IMR-90 (cell line): ENCODE results near the gene INSM1. TPM values are rescaled to one million over a fixed set of nuclear protein-coding genes. Genes with fewer than 3 reads are reported as not detected.

Experiments used
- ATAC-seq: fragments of 200-7000 bp; cut with Tn5 transposase; 2 replicates; pipeline ENCODE4 v1.9.1; 2020; ENCODE audit warnings: low read depth, mild to moderate bottlenecking, moderate library complexity
- BruUV-seq: library from RNA; stranded (reverse); fragments of 400-500 nt; replicated peaks from 2 replicates; lab custom pipeline; 2021; lab: Mats Ljungman, UMichigan
- CTCF ChIA-PET: fragments of 300-600 bp; formaldehyde crosslinking; extraction: SDS; loops from one replicate; lab custom pipeline; 2021; ENCODE audit warnings: antibody characterized with exemption; lab: Yijun Ruan, JAX
- POLR2A ChIA-PET: fragments of 300-600 bp; sonication (Branson Sonifier 250); formaldehyde crosslinking; loops from one replicate; lab custom pipeline; 2022; ENCODE audit warnings: antibody characterized with exemption; ENCODE audit not compliant: unreplicated experiment; lab: Charles Lee
- DNase-seq: peaks from one replicate; pipeline ENCODE4 v3.0.0; 2013
- H2AFZ ChIP-seq: replicated peaks from 2 replicates; pipeline ENCODE3; 2013; ENCODE audit warnings: low read length, mild to moderate bottlenecking; ENCODE audit not compliant: poor library complexity
- H2AK5ac ChIP-seq: 2 replicates; pipeline ENCODE4 v1.6.1; 2013; ENCODE audit warnings: low read depth, low read length, inconsistent platforms
- H2AK9ac ChIP-seq: replicated peaks from 2 replicates; pipeline ENCODE3; 2013; ENCODE audit warnings: mild to moderate bottlenecking, low read depth, low read length, moderate library complexity; ENCODE audit not compliant: poor library complexity
- H2BK120ac ChIP-seq: 2 replicates; pipeline ENCODE4 v1.6.1; 2013; ENCODE audit warnings: low read depth, low read length, inconsistent platforms
- H2BK15ac ChIP-seq: 3 replicates; pipeline ENCODE4 v1.6.1; 2013; ENCODE audit warnings: low read depth, low read length, inconsistent platforms
- H2BK20ac ChIP-seq: 2 replicates; pipeline ENCODE4 v1.6.1; 2013; ENCODE audit warnings: low read depth, mild to moderate bottlenecking, inconsistent platforms, low read length, moderate library complexity
- H2BK5ac ChIP-seq: 2 replicates; pipeline ENCODE4 v1.6.1; 2013; ENCODE audit warnings: mild to moderate bottlenecking, low read depth, low read length, inconsistent platforms; ENCODE audit not compliant: poor library complexity, severe bottlenecking
- H3K14ac ChIP-seq: replicated peaks from 2 replicates; pipeline ENCODE4 v1.6.1; 2013; ENCODE audit warnings: low read depth, low read length, inconsistent platforms
- H3K18ac ChIP-seq: 2 replicates; pipeline ENCODE4 v1.6.1; 2013; ENCODE audit warnings: low read depth, low read length, control low read depth
- H3K23ac ChIP-seq: 2 replicates; pipeline ENCODE4 v1.6.1; 2013; ENCODE audit warnings: low read depth, low read length, inconsistent platforms
- H3K27ac ChIP-seq: 2 replicates; pipeline ENCODE4 v1.5.1; 2013; ENCODE audit warnings: mild to moderate bottlenecking, control low read depth, low read length; ENCODE audit not compliant: insufficient read depth
- H3K27me3 ChIP-seq: 2 replicates; pipeline ENCODE4 v1.6.1; 2013; ENCODE audit warnings: low read length; ENCODE audit not compliant: control insufficient read depth, insufficient read depth
- H3K36me3 ChIP-seq: 2 replicates; pipeline ENCODE4 v1.6.1; 2013; ENCODE audit warnings: low read length, mixed read lengths; ENCODE audit not compliant: control insufficient read depth, insufficient read depth
- H3K4ac ChIP-seq: 2 replicates; pipeline ENCODE4 v1.6.1; 2013; ENCODE audit warnings: low read depth, low read length, inconsistent platforms
- H3K4me1 ChIP-seq: 2 replicates; pipeline ENCODE4 v1.6.1; 2013; ENCODE audit warnings: low read length, mixed read lengths; ENCODE audit not compliant: control insufficient read depth, insufficient read depth
- H3K4me2 ChIP-seq: 2 replicates; pipeline ENCODE4 v1.6.1; 2013; ENCODE audit warnings: low read depth, mild to moderate bottlenecking, control low read depth, low read length, moderate library complexity
- H3K4me3 ChIP-seq: 2 replicates; pipeline ENCODE4 v1.5.1; 2013; ENCODE audit warnings: low read depth, mild to moderate bottlenecking, control low read depth, low read length, moderate library complexity; ENCODE audit not compliant: insufficient read depth
- H3K56ac ChIP-seq: 2 replicates; pipeline ENCODE4 v1.6.1; 2013; ENCODE audit warnings: low read length, inconsistent platforms; ENCODE audit not compliant: insufficient read depth; ENCODE audit errors: extremely low read depth
- H3K79me1 ChIP-seq, 2 experiments: 2 replicates each; pipeline ENCODE4 v1.6.1; 2013; ENCODE audit warnings: low read length in 2 of 2, inconsistent platforms in 1 of 2, low read depth in 1 of 2
- H3K9ac ChIP-seq: 2 replicates; pipeline ENCODE4 v1.6.1; 2013; ENCODE audit warnings: low read depth, low read length, control low read depth
- H3K9me1 ChIP-seq: 2 replicates; pipeline ENCODE4 v1.6.1; 2013; ENCODE audit warnings: low read length, inconsistent platforms; ENCODE audit not compliant: insufficient read depth
- H3K9me3 ChIP-seq: 2 replicates; pipeline ENCODE4 v1.6.1; 2013; ENCODE audit warnings: low read length; ENCODE audit not compliant: control insufficient read depth, insufficient read depth
- H4K20me1 ChIP-seq: 2 replicates; pipeline ENCODE4 v1.6.1; 2013; ENCODE audit warnings: low read length, inconsistent platforms; ENCODE audit not compliant: insufficient read depth
- H4K5ac ChIP-seq: 2 replicates; pipeline ENCODE4 v1.6.1; 2013; ENCODE audit warnings: mild to moderate bottlenecking, low read depth, low read length, control low read depth
- H4K8ac ChIP-seq, 2 experiments: 2 replicates each; pipeline ENCODE4 v1.6.1; 2013; ENCODE audit warnings: low read depth in 2 of 2, low read length in 2 of 2, control low read depth in 1 of 2, inconsistent platforms in 1 of 2
- H4K91ac ChIP-seq: 2 replicates; pipeline ENCODE4 v1.6.1; 2013; ENCODE audit warnings: low read depth, low read length, inconsistent platforms; ENCODE audit not compliant: insufficient read depth
- BHLHE40 ChIP-seq: fragments of 150-350 bp; IDR thresholded peaks from 2 replicates; pipeline ENCODE4 v1.6.1; 2016; ENCODE audit warnings: mild to moderate bottlenecking, low read depth, low read length
- CEBPB ChIP-seq: IDR thresholded peaks from 2 replicates; pipeline ENCODE4 v1.6.1; 2012; ENCODE audit warnings: low read depth, low read length, improper control_type of control experiment
- FOS ChIP-seq: fragments of 150-350 bp; IDR thresholded peaks from 2 replicates; pipeline ENCODE4 v1.6.1; 2016; ENCODE audit warnings: low read depth, low read length
- MAFK ChIP-seq: IDR thresholded peaks from 2 replicates; pipeline ENCODE4 v1.6.1; 2012; ENCODE audit warnings: low read depth, low read length, improper control_type of control experiment
- NFE2L2 ChIP-seq: fragments of 150-350 bp; IDR thresholded peaks from 2 replicates; pipeline ENCODE4 v1.6.1; 2016; ENCODE audit warnings: low read depth, mild to moderate bottlenecking, low read length
- POLR2A ChIP-seq: IDR thresholded peaks from 2 replicates; pipeline ENCODE4 v1.6.1; 2012; ENCODE audit warnings: mild to moderate bottlenecking, low read depth, low read length
- RFX5 ChIP-seq: IDR thresholded peaks from 2 replicates; pipeline ENCODE4 v1.8.0; 2012; ENCODE audit warnings: low read depth, mild to moderate bottlenecking, low read length, moderate library complexity
- SMC3 ChIP-seq: fragments of 150-350 bp; IDR thresholded peaks from 2 replicates; pipeline ENCODE4 v1.6.1; 2016; ENCODE audit warnings: low read depth, mild to moderate bottlenecking, antibody characterized with exemption, low read length, moderate library complexity
- WGBS, 2 experiments: methylation state at CpG; one replicate each; pipeline versions ENCODE4 v1.1.5 to v1.1.7; 2013; ENCODE audit warnings: missing lambda C conversion rate in 2 of 2; ENCODE audit not compliant: insufficient read length in 1 of 2; ENCODE audit errors: extremely low coverage in 2 of 2; 5-methylcytosine and 5-hydroxymethylcytosine counted together
- dilution Hi-C: fragments of 300-500 bp; cut with HindIII; formaldehyde crosslinking; loops from one replicate; pipeline ENCODE4 v1.14.3; 2018; ENCODE audit warnings: low sequenced_read_pairs; ENCODE audit not compliant: unreplicated experiment
- in situ Hi-C: fragments of 300-500 bp; cut with MboI; formaldehyde crosslinking; loops from 3 replicates; pipeline ENCODE4 v1.14.3; 2019; ENCODE audit warnings: low sequenced_read_pairs, inconsistent platforms, mixed read lengths
- intact Hi-C: fragments of 100-400 bp; cut with micrococcal nuclease; formaldehyde crosslinking; loops from 2 replicates; pipeline ENCODE4 v1.10.0; 2022
- polyA plus RNA-seq, 3 experiments: library from polyadenylated mRNA; depleted of rRNA; stranded (reverse); fragments of >200 nt; gene quantifications; 2 replicates each; pipeline ENCODE4 v1.2.3, GENCODE V29; 2012; ENCODE audit warnings: low replicate concordance in 1 of 3
- total RNA-seq: library from RNA; depleted of rRNA; stranded (reverse); fragments of >200 nt; gene quantifications from 2 replicates; pipeline ENCODE4 v1.2.3, GENCODE V29; 2012
- TF ChIP-seq, protein P1 (sequence below): conservative IDR thresholded peaks from 2 replicates; pipeline ENCODE4 v1.5.1; 2012; ENCODE audit warnings: mild to moderate bottlenecking, low read depth, low read length, improper control_type of control experiment
- TF ChIP-seq, protein P2 (sequence below): fragments of 150-350 bp; IDR thresholded peaks from 2 replicates; pipeline ENCODE4 v1.6.1; 2016; ENCODE audit warnings: low read depth, mild to moderate bottlenecking, low read length, moderate library complexity, borderline replicate concordance
- TF ChIP-seq, protein P3 (sequence below): fragments of 150-350 bp; IDR thresholded peaks from 2 replicates; pipeline ENCODE4 v1.6.1; 2017; ENCODE audit warnings: mild to moderate bottlenecking, antibody characterized with exemption, low read length, low read depth

INSM1 gene
- total and polyA plus RNA-seq, 2 of the 4 experiments (the other 2 are of a cell fraction) = not detected

DNA sequence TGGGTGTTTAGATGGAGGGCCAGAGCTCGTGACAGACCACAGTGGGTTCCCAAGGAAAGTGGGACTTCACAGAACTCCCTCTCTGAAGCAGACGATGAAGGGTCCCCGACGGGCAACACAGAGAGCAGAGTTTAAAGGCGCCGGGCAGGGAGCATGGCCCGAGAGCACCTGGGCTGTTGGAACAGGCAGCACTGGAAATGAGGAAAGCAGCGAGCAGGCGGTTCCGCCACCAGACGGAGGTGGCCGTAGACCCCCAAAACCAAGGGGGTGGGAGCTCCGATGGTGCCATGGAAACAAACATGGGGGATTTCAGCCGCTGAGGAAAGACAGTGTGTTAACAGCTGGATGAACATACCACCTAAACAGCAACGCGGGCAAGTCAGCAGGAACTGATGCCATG, 27.5 kb upstream of the INSM1 start:
- no peak overlapping the region for H3K14ac ChIP-seq
- no peaks in the 10 kb centered on the region for H3K79me1 ChIP-seq
- intact Hi-C loops = no loop called here
- H3K9me1 ChIP-seq = no peaks in the 10 kb centered on the region
- no peak overlapping the region for H2BK15ac ChIP-seq
- no peak overlapping the region for H2AK5ac ChIP-seq
- no peak overlapping the region for H4K91ac ChIP-seq
- H2BK120ac ChIP-seq = no peak overlapping the region
- no peak overlapping the region for H3K18ac ChIP-seq
- H3K23ac ChIP-seq = no peak overlapping the region
- ATAC-seq (no peak), DNase-seq (no peak)
- H3K9me3 ChIP-seq = no peaks in the 10 kb centered on the region
- H3K4me1 ChIP-seq = no peaks in the 10 kb centered on the region
- H3K4ac ChIP-seq = no peak overlapping the region
- CTCF ChIA-PET = no interaction called here
- no peak overlapping the region for H2BK20ac ChIP-seq
- no peak overlapping the region for H2BK5ac ChIP-seq
- no peak overlapping the region for H2AK9ac ChIP-seq
- no peak overlapping the region for H3K9ac ChIP-seq
- dilution Hi-C loops = no loop called here
- TF ChIP-seq POLR2A (no peak), NFE2L2 (no peak), FOS (no peak), MAFK (no peak), RFX5 (no peak), CEBPB (no peak), BHLHE40 (no peak), SMC3 (no peak)
- TF ChIP-seq, protein P1, sequence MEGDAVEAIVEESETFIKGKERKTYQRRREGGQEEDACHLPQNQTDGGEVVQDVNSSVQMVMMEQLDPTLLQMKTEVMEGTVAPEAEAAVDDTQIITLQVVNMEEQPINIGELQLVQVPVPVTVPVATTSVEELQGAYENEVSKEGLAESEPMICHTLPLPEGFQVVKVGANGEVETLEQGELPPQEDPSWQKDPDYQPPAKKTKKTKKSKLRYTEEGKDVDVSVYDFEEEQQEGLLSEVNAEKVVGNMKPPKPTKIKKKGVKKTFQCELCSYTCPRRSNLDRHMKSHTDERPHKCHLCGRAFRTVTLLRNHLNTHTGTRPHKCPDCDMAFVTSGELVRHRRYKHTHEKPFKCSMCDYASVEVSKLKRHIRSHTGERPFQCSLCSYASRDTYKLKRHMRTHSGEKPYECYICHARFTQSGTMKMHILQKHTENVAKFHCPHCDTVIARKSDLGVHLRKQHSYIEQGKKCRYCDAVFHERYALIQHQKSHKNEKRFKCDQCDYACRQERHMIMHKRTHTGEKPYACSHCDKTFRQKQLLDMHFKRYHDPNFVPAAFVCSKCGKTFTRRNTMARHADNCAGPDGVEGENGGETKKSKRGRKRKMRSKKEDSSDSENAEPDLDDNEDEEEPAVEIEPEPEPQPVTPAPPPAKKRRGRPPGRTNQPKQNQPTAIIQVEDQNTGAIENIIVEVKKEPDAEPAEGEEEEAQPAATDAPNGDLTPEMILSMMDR = no peak
- TF ChIP-seq, protein P2, sequence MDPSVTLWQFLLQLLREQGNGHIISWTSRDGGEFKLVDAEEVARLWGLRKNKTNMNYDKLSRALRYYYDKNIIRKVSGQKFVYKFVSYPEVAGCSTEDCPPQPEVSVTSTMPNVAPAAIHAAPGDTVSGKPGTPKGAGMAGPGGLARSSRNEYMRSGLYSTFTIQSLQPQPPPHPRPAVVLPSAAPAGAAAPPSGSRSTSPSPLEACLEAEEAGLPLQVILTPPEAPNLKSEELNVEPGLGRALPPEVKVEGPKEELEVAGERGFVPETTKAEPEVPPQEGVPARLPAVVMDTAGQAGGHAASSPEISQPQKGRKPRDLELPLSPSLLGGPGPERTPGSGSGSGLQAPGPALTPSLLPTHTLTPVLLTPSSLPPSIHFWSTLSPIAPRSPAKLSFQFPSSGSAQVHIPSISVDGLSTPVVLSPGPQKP = no peak
- TF ChIP-seq, protein P3, sequence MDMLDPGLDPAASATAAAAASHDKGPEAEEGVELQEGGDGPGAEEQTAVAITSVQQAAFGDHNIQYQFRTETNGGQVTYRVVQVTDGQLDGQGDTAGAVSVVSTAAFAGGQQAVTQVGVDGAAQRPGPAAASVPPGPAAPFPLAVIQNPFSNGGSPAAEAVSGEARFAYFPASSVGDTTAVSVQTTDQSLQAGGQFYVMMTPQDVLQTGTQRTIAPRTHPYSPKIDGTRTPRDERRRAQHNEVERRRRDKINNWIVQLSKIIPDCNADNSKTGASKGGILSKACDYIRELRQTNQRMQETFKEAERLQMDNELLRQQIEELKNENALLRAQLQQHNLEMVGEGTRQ = no peak
- H3K36me3 ChIP-seq = no peaks in the 10 kb centered on the region
- H3K27me3 ChIP-seq = peaks cover 3% of the 10 kb centered on the region
- POLR2A ChIA-PET = no interaction called here
- H4K8ac ChIP-seq = no peak overlapping the region
- no peak overlapping the region for H2AFZ ChIP-seq
- no peak overlapping the region for H3K4me3 ChIP-seq
- no peak overlapping the region for H3K56ac ChIP-seq
- 82% methylated on average over 12 of the region's 16 CpGs; no CpG with 5 or more reads in 1 of the 2 experiments for WGBS, 2 experiments
- no TSS peak for BruUV-seq
- no peak overlapping the region for H4K5ac ChIP-seq
- no peaks in the 10 kb centered on the region for H4K20me1 ChIP-seq
- no peak overlapping the region for H3K4me2 ChIP-seq
- in situ Hi-C loops = no loop called here
- no peak overlapping the region for H3K27ac ChIP-seq
